GM21526 (cell line): ENCODE data around the gene PTAR1.

Experiments used
- ATAC-seq: cut with Tn5 transposase; IDR thresholded peaks from one replicate; pipeline ENCODE4 v1.9.1; 2021; ENCODE audit warnings: moderate library complexity; ENCODE audit not compliant: unreplicated experiment, low FRiP score

Gene PTAR1

GRCh38 chr9:69755205-69755604 lies 4.6 kb downstream of the PTAR1 start:
- ATAC-seq = no peak

GRCh38 chr9:69753830-69754229 lies 6.0 kb downstream of the PTAR1 start:
- no peak for ATAC-seq

GRCh38 chr9:69750085-69750484 lies 9.7 kb downstream of the PTAR1 start:
- no peak for ATAC-seq

GRCh38 chr9:69748304-69748703 lies 11.5 kb downstream of the PTAR1 start:
- no peak for ATAC-seq

GRCh38 chr9:69746859-69747560 lies 12.8 kb downstream of the PTAR1 start:
- ATAC-seq = no peak

- ATAC-seq = no peak
These were observed 13.9 kb downstream of the PTAR1 start for GRCh38 chr9:69745716-69746437.

- no peak for ATAC-seq
These were observed 15.0 kb downstream of the PTAR1 start for GRCh38 chr9:69744688-69745380.

GRCh38 chr9:69743930-69744329 lies 15.9 kb downstream of the PTAR1 start:
- ATAC-seq = no peak

- no peak for ATAC-seq
These were observed 18.8 kb downstream of the PTAR1 start for GRCh38 chr9:69740872-69741505.

- no peak for ATAC-seq
These were observed 28.5 kb downstream of the PTAR1 start for GRCh38 chr9:69731348-69731747.

GRCh38 chr9:69719983-69720382 lies 39.8 kb downstream of the PTAR1 start:
- no peak for ATAC-seq

- ATAC-seq = no peak
These were observed 40.4 kb downstream of the PTAR1 start for GRCh38 chr9:69719367-69719766.

- ATAC-seq = no peak
These were observed 41.6 kb downstream of the PTAR1 start for GRCh38 chr9:69718218-69718617.

GRCh38 chr9:69715825-69716224 lies 44.0 kb downstream of the PTAR1 start:
- no peak for ATAC-seq

- no peak for ATAC-seq
These were observed 44.7 kb downstream of the PTAR1 start for GRCh38 chr9:69715096-69715495.

- ATAC-seq = no peak
These were observed 62.3 kb downstream of the PTAR1 start for GRCh38 chr9:69697475-69697874.

- no peak for ATAC-seq
These were observed 63.0 kb downstream of the PTAR1 start for GRCh38 chr9:69696802-69697201.

GRCh38 chr9:69689991-69690538 lies 69.7 kb downstream of the PTAR1 start:
- ATAC-seq = no peak

- no peak for ATAC-seq
These were observed 75.9 kb downstream of the PTAR1 start for GRCh38 chr9:69683927-69684326.

- ATAC-seq = no peak
These were observed 80.8 kb downstream of the PTAR1 start for GRCh38 chr9:69678843-69679538.
